ENCODE results near the gene RPL32.
A peak's percentile ranks its signal among the peaks of the same experiment; 100 is the strongest.

The RPL32 gene

GRCh38 chr3:12886736-12887135 lies 45.4 kb upstream of the RPL32 start:
- H3K9me3 ChIP-seq (ENCODE audit: control insufficient read depth, insufficient read depth, low read depth, low read length) = no peaks in the 10 kb centered on the region
- TF ChIP-seq ZBTB26 (tag by site-specific recombination; optimal IDR thresholded peaks at IDR 0.05) (no peak), GFI1B (tag by site-specific recombination; IDR thresholded peaks at IDR 0.05) (no peak), ZNF202 (tag by site-specific recombination; IDR thresholded peaks at IDR 0.05; ENCODE audit: borderline replicate concordance) (no peak)
- H3K4me3 ChIP-seq (ENCODE audit: low read depth, low read length) = no peak overlapping the region
- ChIA-PET POLR2A (interaction anchor here (1.2 kb wide), 1 partner anchor 10 kb away, joined by 3 read pairs; no protein-coding TSS in a partner anchor), CTCF (interaction anchor here (1.3 to 8.4 kb wide), 3 partner anchors 8 to 45 kb away, joined by 4 to 71 read pairs (median 6); partner anchors contain the start of gene RPL32)
- H3K4me1 ChIP-seq (ENCODE audit: control insufficient read depth, insufficient read depth, low read length) = no peaks in the 10 kb centered on the region
- no peaks in the 10 kb centered on the region for H3K36me3 ChIP-seq (ENCODE audit: control insufficient read depth in 2 of 2, insufficient read depth in 1 of 2, low read length in 2 of 2)
- H3K27ac ChIP-seq (ENCODE audit: extremely low read depth, low read depth, low read length) = no peak overlapping the region

- CTCF ChIA-PET = interaction anchor here (0.9 to 8.4 kb wide), 3 partner anchors 8 to 98 kb away, joined by 3 to 71 read pairs (median 4); no protein-coding TSS in a partner anchor
Observed at GRCh38 chr3:12886106-12886679, 44.8 kb upstream of the RPL32 start.

GRCh38 chr3:12885583-12885930 lies 44.2 kb upstream of the RPL32 start:
- Histone ChIP-seq H3K4me1 (ENCODE audit: control insufficient read depth, insufficient read depth, low read length) (no peaks in the 10 kb centered on the region), H3K36me3 (ENCODE audit: control insufficient read depth in 2 of 2, insufficient read depth in 1 of 2, low read length in 2 of 2) (no peaks in the 10 kb centered on the region), H3K27ac (ENCODE audit: extremely low read depth, low read depth, low read length) (no peak overlapping the region), H3K9me3 (ENCODE audit: control insufficient read depth, insufficient read depth, low read depth, low read length) (no peaks in the 10 kb centered on the region), H3K4me3 (ENCODE audit: low read depth, low read length) (no peak overlapping the region)
- POLR2A ChIA-PET = no interaction called here
- no peak for TF ChIP-seq KLF10 (tag by site-specific recombination; IDR thresholded peaks at IDR 0.05)
- TF ChIP-seq ZBTB20 (tag by site-specific recombination; IDR thresholded peaks at IDR 0.05) = no peak
- no peak for TF ChIP-seq ZBTB26 (tag by site-specific recombination; optimal IDR thresholded peaks at IDR 0.05)
- TF ChIP-seq SCRT2 (tag by site-specific recombination; IDR thresholded peaks at IDR 0.05) = no peak
- no peak for TF ChIP-seq ZNF311 (tag by site-specific recombination; IDR thresholded peaks at IDR 0.05; ENCODE audit: borderline replicate concordance)
- CTCF ChIA-PET = interaction anchor here (0.5 to 8.4 kb wide), 3 partner anchors 16 to 98 kb away, joined by 3 to 71 read pairs (median 4); no protein-coding TSS in a partner anchor

More at GRCh38 chr3:12886106-12886679, 44.8 kb upstream of the RPL32 start:
- Histone ChIP-seq H3K4me3 (ENCODE audit: low read depth, low read length) (no peak overlapping the region), H3K4me1 (ENCODE audit: control insufficient read depth, insufficient read depth, low read length) (no peaks in the 10 kb centered on the region), H3K9me3 (ENCODE audit: control insufficient read depth, insufficient read depth, low read depth, low read length) (no peaks in the 10 kb centered on the region), H3K36me3 (ENCODE audit: control insufficient read depth in 2 of 2, insufficient read depth in 1 of 2, low read length in 2 of 2) (no peaks in the 10 kb centered on the region), H3K27ac (ENCODE audit: extremely low read depth, low read depth, low read length) (no peak overlapping the region)
- POLR2A ChIA-PET = no interaction called here
- TF ChIP-seq ZNF544 (tag by site-specific recombination; IDR thresholded peaks at IDR 0.05) (no peak), ZNF501 (tag by site-specific recombination; IDR thresholded peaks at IDR 0.05) (no peak), PRDM10 (tag by site-specific recombination; IDR thresholded peaks at IDR 0.05) (no peak), PRDM1 (tag by site-specific recombination; IDR thresholded peaks at IDR 0.05) (peak; percentile 26; the same call in 1 of the 2 replicates)
